ENCODE data around the gene DMGDH.
A peak's percentile ranks its signal among the peaks of the same experiment; 100 is the strongest.
"Not testable (repeated sequence)": the region's sequence is repeated elsewhere in the genome, so short reads cannot be mapped to it uniquely, and the experiment has no call there.

Gene DMGDH

GRCh38 chr5:79007872-79008271, 61.6 kb downstream of the DMGDH start:
- FAIRE-seq: no peak

- no peak for FAIRE-seq
Observed at GRCh38 chr5:79005936-79006631, 63.4 kb downstream of the DMGDH start.

- FAIRE-seq: no peak
Observed at GRCh38 chr5:79005151-79005550, 64.3 kb downstream of the DMGDH start.

- no peak for FAIRE-seq
Observed at GRCh38 chr5:79002374-79002773, 67.1 kb downstream of the DMGDH start.

GRCh38 chr5:79001471-79001870, 68.0 kb downstream of the DMGDH start:
- FAIRE-seq: no peak

- no peak for FAIRE-seq
Observed at GRCh38 chr5:78997090-78997489, 72.4 kb downstream of the DMGDH start.

GRCh38 chr5:78995521-78996007, 73.9 kb downstream of the DMGDH start:
- no peak for FAIRE-seq

GRCh38 chr5:78993165-78993564, 76.3 kb downstream of the DMGDH start:
- FAIRE-seq: no peak

GRCh38 chr5:78992146-78992545, 77.3 kb downstream of the DMGDH start:
- no peak for FAIRE-seq

GRCh38 chr5:78989080-78989479, 80.4 kb downstream of the DMGDH start:
- FAIRE-seq: no peak

- FAIRE-seq: peak; percentile 91
Observed at GRCh38 chr5:78985725-78986223, 83.7 kb downstream of the DMGDH start.

GRCh38 chr5:78985116-78985724, 84.3 kb downstream of the DMGDH start, which contains the start of gene ARSB:
TSS of gene ARSB (minus strand) at chr5:78985310. CDS start at chr5:78985248, 62 bp downstream.
- no peak for FAIRE-seq

- no peak for FAIRE-seq
Observed at GRCh38 chr5:78984439-78985115, 84.9 kb downstream of the DMGDH start.

- no peak for FAIRE-seq
Observed at GRCh38 chr5:78983601-78984438, 85.7 kb downstream of the DMGDH start.

- not testable (repeated sequence) for FAIRE-seq
Observed at GRCh38 chr5:78983194-78983593, 86.3 kb downstream of the DMGDH start.

- no peak for FAIRE-seq
Observed at GRCh38 chr5:78979909-78980308, 89.6 kb downstream of the DMGDH start.

GRCh38 chr5:78979117-78979742, 90.2 kb downstream of the DMGDH start:
- FAIRE-seq: no peak

GRCh38 chr5:78975035-78975434, 94.4 kb downstream of the DMGDH start:
- FAIRE-seq: no peak

- peak; percentile 91 for FAIRE-seq
Observed at GRCh38 chr5:78974601-78975000, 94.9 kb downstream of the DMGDH start.

- no peak for FAIRE-seq
Observed at GRCh38 chr5:78974011-78974410, 95.5 kb downstream of the DMGDH start.

- FAIRE-seq: peak; percentile 13
Observed at GRCh38 chr5:78972654-78973428, 96.6 kb downstream of the DMGDH start.

Data from islet of Langerhans (tissue), 1 donor.